PFSK-1 (cell line): ENCODE data around the gene GRID1.

ENCODE experiments used
- FOXP2 ChIP-seq: optimal IDR thresholded peaks from 2 replicates; pipeline ENCODE3; 2011; ENCODE audit warnings: borderline replicate concordance, control low read depth, inconsistent platforms; ENCODE audit not compliant: insufficient read depth; ENCODE audit errors: extremely low read length, extremely low read depth
- POLR2AphosphoS5 ChIP-seq: IDR thresholded peaks from 2 replicates; pipeline ENCODE4 v1.6.1; 2012; ENCODE audit warnings: low read depth, mild to moderate bottlenecking, control low read depth, low read length, moderate library complexity
- REST ChIP-seq, 2 experiments: IDR thresholded peaks; 2 replicates each; pipeline versions ENCODE4 v1.6.1 to v1.8.0; 2011 to 2012; ENCODE audit warnings: low read depth in 2 of 2, low read length in 2 of 2, control low read depth in 1 of 2, inconsistent platforms in 1 of 2, mild to moderate bottlenecking in 1 of 2, moderate library complexity in 1 of 2; ENCODE audit not compliant: insufficient read depth in 1 of 2
- SIN3A ChIP-seq: IDR thresholded peaks from 2 replicates; pipeline ENCODE4 v1.6.1; 2012; ENCODE audit warnings: mild to moderate bottlenecking, low read length, moderate library complexity, borderline replicate concordance; ENCODE audit not compliant: insufficient read depth
- TAF1 ChIP-seq: IDR thresholded peaks from 2 replicates; pipeline ENCODE4 v1.6.1; 2012; ENCODE audit warnings: low read length, control low read depth, borderline replicate concordance; ENCODE audit not compliant: insufficient read depth

The GRID1 gene

DNA sequence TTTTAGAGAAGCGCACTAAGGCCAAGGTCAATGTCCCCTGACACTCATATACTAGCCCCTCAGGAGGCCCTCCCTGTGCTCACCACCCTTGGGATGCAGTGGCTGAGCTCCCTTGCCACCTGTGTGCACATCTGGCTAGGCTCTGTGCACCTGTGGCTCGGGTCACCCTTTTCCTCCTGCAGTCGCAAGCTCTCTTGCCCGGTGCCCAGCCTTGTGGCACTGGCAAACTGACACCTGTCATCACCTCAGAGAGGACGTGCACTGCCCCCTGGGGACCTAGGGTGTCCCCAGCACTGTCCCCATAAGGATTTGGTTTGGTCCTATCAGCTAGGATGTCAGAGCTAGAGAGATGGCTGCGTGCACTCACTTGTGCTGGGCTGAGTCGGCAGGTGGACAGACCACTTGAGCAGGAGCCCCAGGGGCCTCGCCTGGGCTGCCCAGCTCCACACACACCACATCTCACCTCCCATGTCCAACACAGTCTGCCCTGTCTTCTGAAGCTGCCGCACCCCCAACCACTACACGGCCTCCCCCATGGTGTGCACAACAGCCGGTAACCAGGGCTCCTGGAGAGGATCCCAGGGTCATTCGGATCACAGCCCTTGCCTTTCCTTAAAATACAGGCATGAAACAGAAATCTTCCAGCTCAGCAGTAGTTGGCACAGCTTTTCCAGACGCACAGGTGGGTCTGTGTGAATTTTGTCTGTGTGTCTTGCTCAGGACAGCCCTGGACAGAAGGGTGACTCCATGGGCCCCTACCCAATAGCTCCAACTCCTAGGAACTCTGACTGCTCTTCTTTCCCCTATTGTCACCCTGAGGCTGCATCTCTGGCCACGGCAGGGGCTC is 111.0 kb downstream of the GRID1 start:
- TF ChIP-seq FOXP2 (no peak), SIN3A (no peak)

GRCh38 chr10:86254526-86255174 is 111.9 kb downstream of the GRID1 start:
- TF ChIP-seq REST (IDR thresholded peaks at IDR 0.05; ENCODE audit: insufficient read depth in 1 of 2, low read depth in 2 of 2, low read length in 2 of 2) (no peak), TAF1 (no peak), POLR2AphosphoS5 (no peak), SIN3A (no peak), FOXP2 (no peak)

GRCh38 chr10:86254081-86254480 is 112.5 kb downstream of the GRID1 start:
- TF ChIP-seq SIN3A (no peak), FOXP2 (no peak), TAF1 (no peak), POLR2AphosphoS5 (no peak), REST (IDR thresholded peaks at IDR 0.05; ENCODE audit: insufficient read depth in 1 of 2, low read depth in 2 of 2, low read length in 2 of 2) (no peak)

- no peak for TF ChIP-seq POLR2AphosphoS5
- TF ChIP-seq TAF1: no peak
- TF ChIP-seq SIN3A: no peak
- no peak for TF ChIP-seq FOXP2
- TF ChIP-seq REST (IDR thresholded peaks at IDR 0.05; ENCODE audit: insufficient read depth in 1 of 2, low read depth in 2 of 2, low read length in 2 of 2): no peak
Observed at GRCh38 chr10:86253091-86254072, 113.2 kb downstream of the GRID1 start.

- TF ChIP-seq FOXP2 (no peak), SIN3A (no peak), REST (IDR thresholded peaks at IDR 0.05; ENCODE audit: insufficient read depth in 1 of 2, low read depth in 2 of 2, low read length in 2 of 2) (no peak), TAF1 (no peak), POLR2AphosphoS5 (no peak)
Observed at GRCh38 chr10:86252556-86252955, 114.0 kb downstream of the GRID1 start.
